ENCODE measurements around the gene MTM1.

The MTM1 gene

DNA sequence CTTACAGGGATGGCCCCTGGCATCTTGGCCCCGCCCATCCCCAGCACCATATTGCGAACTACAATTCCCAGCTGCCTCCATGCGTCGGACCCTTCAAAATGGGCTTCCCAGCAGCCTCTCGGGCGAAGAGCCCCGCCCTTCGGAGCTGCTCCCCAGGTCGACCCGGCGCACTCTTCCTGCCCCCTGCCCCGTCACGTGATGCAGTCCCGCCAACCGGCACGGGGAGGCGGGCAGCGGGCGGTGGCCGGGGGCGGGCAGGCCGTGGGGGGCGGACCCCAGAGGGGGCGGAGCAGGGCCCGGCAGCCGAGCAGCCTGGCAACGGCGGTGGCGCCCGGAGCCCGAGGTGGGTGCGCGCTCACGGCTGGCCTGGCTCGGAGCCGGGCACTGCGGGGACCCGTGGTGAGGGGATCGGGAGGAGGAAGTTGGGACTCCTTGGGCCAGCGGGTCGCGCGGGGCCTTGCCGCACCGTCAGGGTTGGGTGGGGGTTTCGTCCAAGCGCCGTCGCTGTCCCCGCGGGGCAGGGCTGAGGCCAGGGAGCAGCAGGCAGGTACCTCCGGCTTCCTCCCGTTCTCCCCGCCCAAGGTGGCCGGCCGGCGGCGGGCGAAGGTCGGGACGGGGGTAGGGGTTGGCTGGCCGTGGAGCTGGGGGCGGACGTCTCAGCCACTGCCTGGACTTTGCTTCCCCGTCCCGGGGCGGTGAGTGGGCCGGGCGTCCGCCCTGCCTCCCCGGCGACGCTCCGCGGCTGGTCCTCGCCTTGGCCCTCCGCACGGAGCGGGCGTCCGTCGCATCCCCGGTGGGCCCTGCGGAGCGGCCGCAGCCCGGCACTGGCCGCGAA is at the start of gene MTM1:
MTM1 (plus strand) TSS at position 302 of the 835 bp plus-strand sequence. CDS start 23,994 bp downstream, outside the sequence.
- DNase-seq, result peak; percentile 95

DNA sequence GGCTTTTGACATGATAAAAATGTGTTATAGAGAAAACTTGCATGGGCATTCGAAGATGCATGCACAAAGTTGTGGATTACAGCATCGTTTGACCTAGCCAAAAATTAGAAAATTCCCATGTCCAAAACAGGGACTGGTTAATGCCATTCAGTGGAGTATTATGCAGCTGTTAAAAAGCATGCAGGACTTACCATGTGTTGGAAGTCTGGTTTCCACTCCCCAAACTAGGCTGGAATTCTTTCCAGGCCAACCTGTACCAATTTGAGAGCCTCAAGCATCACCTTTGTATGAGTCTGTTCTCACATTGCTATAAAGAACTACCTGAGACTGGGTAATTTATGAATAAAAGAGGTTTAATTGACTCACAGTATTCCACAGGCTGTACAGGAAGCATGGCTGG is 45.9 kb upstream of the MTM1 start:
- no peak for DNase-seq

DNA sequence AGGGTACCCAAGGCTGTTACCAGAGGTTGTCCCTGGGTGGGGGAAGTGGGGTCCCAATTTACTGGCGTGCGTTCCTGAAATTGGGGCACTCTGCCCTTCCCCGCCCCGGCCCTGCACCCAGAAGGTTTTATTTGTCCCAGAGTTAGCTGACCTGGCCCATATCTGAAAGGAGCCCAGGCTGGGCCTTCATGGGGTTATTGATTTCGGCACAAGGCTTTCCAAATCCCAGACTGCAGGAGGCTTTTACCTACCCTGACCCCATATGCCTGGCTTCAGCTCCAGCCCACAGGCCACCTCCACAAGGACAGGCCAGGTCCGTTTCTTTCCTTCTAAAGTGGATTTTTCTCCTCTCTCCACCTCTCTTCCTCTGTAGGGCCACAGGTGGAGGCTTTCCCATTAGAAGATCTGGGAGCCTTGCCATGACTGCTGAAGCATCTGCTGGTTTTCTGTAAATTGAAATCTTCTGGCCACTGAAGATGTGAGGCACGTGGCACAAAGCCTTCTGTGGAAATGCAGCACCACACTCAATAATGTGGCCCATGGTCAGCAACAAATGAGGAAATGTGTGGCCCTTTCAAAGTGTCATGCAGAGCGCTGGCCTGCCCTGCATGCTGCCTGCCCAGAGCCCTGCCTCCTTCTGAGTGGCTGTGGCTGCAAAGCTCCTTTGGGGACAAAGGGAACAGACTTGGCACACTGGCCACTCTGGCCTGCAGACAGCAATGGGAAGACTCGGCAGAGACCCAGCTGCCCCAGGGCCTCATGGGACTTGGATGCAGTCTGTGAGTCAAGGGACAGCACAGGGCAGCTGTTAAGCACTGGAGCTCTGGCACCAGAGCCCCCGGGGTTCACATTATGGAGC is 43.1 kb upstream of the MTM1 start:
- DNase-seq, result no peak

GRCh38 chrX:150526692-150527091 is 41.7 kb upstream of the MTM1 start:
- DNase-seq, result no peak

- no peak for DNase-seq
Measured at GRCh38 chrX:150527108-150527507, 41.3 kb upstream of the MTM1 start.

GRCh38 chrX:150529587-150529986 is 38.8 kb upstream of the MTM1 start:
- no peak for DNase-seq

GRCh38 chrX:150530821-150531220 is 37.6 kb upstream of the MTM1 start:
- DNase-seq, result no peak

DNA sequence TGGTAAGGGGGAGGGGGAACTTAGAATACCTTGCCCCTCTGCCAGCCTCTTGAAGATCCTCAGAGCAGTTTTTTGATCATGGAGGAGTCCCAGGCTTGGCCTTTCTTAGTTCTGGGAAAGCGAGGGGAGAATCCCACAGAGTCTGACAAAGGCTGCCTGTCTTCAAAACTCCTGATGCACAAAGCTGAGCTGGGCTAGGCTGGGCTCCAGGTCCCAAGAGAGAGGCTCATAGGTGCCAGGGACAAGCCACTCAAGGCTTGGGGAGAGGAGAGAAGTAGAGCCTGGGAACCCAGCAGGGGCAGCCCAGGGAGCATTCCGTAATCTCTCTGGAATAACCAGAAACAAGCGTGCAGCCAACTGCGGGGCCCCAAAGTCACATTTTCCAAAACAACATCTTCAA is 37.0 kb upstream of the MTM1 start:
- no peak for DNase-seq

GRCh38 chrX:150533863-150534262 is 34.6 kb upstream of the MTM1 start:
- DNase-seq, result no peak

- DNase-seq, result no peak
Measured at GRCh38 chrX:150536455-150537116, 31.8 kb upstream of the MTM1 start.

DNA sequence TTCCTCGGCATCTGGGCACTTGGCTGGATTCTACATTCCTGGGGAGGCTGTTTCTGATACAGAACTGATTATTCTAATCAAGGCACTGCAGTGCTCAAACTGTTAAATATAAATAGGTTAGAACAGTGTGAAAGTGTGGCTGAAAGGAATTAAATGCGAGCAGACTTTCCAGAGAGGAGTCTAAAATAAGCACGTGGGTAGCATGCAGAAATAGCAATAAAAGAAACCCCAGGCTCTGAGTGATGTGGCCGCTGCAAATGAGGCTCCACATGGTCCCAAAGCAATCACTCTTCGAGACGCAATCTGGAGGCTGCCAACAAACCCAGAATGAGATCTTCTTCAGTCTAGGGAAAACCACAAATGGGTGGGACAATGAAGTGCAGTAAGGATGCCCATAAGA is 30.6 kb upstream of the MTM1 start:
- DNase-seq, result no peak

DNA sequence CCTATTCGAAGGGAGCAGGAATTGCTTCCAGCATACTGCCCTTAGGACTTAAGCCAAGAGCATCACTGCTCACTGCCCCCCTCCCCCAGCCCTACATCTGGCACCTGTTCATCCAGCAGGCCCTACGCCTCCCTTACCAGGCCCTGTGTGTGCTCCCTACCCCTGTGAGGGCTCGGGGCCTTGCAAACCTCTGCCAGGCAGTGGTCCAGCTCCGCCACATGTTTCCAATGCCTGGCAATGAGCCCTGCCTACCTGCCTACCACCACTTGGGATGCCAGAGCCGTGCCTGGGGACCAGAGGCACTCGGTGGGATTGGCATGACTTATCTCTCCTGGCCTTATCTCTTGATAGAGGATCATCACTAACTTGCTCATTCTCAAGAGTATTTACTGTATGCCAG is 27.5 kb upstream of the MTM1 start:
- DNase-seq, result no peak

DNA sequence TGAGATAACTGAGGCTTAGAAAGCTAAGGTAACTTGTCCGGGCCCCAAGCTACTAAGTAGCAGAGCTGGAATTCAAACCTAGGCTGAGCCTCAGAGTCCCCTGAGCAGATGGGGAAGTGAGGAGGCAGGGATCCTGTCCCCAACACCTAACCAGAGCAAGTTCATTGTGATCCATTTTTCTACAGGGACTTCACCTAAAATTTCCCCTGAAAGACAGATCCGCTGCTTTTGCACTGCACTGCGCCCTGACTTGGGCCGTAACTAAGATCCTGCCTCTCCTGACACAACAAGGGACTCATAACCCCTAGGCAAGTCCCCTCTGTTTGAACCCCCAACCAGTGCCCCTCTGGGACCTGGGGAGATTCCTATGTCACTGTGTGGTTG is 25.6 kb upstream of the MTM1 start:
- no peak for DNase-seq

DNA sequence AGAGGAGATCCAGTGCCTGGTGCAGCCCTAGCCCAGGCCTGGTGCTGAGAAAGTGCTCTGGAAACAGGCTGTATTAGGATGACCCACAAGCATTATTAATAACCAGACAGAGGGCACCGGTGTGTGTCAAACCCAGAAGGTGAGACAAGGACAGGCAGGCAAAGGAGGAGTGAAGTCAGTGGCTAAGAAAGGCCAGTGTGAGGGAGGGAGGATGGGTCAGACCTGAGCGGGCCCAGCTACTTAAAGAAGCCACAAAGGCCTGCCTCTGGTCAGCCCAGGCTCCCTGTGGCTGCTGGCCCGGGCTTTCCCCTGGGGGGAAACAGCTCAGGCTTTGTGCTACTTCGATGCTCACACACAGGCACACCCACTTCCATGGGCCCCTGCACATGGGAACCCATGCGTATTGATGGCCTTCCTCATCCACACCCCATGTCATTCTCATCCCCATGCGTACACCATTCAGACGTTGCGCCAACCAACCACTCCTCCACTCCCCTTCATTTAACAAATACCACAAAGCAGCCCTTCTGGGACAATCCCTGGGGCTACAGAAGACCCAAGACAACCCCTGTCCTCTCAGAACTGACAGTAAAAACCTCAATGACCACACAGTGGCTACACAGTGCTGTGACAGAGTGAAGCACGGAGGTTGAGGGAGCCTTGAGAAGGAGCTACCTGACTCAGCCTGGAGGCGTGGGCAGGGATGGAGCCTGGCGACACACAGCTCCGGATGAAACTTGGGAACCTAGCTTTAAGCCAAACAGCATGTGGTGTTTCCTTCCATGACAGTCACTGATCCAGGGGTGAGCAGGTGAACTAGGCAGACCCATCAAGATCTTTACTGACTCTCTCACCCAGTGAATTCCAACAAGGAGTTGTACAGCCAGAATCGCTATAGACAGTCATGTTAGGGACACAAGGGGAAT is 24.9 kb upstream of the MTM1 start:
- DNase-seq, result no peak

GRCh38 chrX:150544222-150544787 is 24.1 kb upstream of the MTM1 start:
- no peak for DNase-seq

DNA sequence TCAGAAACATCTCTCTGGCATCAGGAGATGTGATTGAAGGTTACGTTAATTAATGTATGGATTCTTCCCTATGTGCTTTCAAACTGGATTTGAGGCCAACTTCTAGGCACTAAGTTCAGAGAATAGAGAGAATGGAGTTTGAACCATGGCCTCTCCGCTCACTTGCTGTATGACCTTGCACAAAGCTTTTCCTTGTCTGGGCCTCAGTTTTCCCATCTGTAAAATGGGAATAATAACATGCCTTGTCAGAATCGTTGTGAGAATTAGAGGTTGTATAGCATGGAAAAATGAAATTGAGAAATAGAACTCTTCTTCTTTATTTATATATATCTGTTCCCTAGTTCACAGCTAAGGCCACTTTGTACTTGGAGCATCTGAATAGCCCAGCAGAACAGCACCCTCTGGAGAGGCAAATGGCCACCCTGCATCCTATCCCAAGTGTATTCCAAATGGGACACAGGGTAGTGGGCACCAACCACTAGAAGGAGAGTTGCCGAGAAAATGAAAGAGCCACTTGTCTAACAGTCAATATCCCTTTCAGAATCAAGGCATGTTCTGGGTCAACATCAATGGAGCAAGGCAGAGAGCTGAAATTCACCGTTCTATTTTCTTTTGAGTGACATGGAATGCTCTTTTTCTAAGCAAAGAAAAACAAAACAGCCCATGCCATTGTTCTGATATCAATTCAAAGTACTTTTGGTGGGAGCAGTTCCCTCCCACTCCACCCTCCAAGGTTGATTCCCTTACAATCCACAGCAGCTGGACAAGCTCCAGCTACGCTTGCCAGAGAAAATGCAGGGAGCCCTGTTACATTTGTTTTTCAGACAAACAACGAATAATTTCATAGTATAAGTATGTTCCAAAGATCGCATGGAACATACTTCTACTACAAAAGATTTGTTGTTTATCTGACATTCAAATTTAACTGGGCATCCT is 23.3 kb upstream of the MTM1 start:
- DNase-seq, result no peak

DNA sequence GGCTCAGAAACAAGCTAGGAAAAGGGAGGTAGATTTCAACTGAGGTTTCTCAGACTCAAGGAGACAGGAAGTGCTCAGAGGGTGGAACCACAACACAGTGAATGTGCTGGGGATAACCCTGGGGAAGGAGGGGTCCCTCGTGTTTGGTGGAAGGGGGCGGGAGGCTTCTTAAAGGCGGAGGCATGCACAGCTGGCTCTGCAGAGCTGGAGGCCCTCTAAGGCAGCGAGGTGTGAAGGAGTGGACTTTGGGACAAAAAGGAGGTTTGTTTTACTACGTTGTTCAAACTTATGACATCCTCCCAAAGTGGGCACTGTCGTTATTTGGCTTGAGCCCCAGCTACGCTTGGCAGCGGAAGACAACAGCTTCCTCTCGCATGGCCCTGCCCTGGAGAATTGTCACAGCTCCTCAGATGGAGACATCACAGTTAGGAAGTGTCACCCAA is 21.7 kb upstream of the MTM1 start:
- no peak for DNase-seq

- no peak for DNase-seq
Measured at GRCh38 chrX:150547375-150548115, 20.9 kb upstream of the MTM1 start.

- DNase-seq, result no peak
Measured at GRCh38 chrX:150548251-150548650, 20.2 kb upstream of the MTM1 start.

GRCh38 chrX:150548684-150549083 is 19.7 kb upstream of the MTM1 start:
- peak; percentile 17 for DNase-seq

All from fibroblast of skin of right quadriceps (primary cell).